Left lung (tissue), 10 donors: ENCODE data around the gene CTDSP2. TPM values are rescaled to one million over a fixed set of nuclear protein-coding genes. Genes with fewer than 3 reads are reported as not detected.

Source experiments
- ATAC-seq: fragments of 200-7000 bp; cut with Tn5 transposase; one replicate; pipeline ENCODE4 v1.9.1; 2020; ENCODE audit warnings: moderate library complexity
- DNase-seq, 4 donors: peaks; one replicate each; pipeline ENCODE4 v3.0.0-alpha.2; 2013 to 2020
- H3K27ac ChIP-seq, 2 donors: fragments of 200-600 bp; sonication (generic) in 1 of 2; one replicate each; pipeline versions ENCODE4 v1.5.0 to v1.8.0; 2020 to 2021
- H3K27me3 ChIP-seq, 2 donors: fragments of 200-600 bp; sonication (generic) in 1 of 2; one replicate each; pipeline versions ENCODE4 v1.5.0 to v1.8.0; 2020 to 2021
- H3K36me3 ChIP-seq, 2 donors: fragments of 200-600 bp; sonication (generic) in 1 of 2; one replicate each; pipeline versions ENCODE4 v1.5.0 to v1.8.0; 2020 to 2021
- H3K4me1 ChIP-seq, 2 donors: fragments of 200-600 bp; one replicate each; pipeline ENCODE4 v1.8.0; 2021
- H3K4me3 ChIP-seq, 2 donors: fragments of 200-600 bp; sonication (generic) in 1 of 2; one replicate each; pipeline versions ENCODE4 v1.5.0 to v1.8.0; 2020 to 2021; ENCODE audit warnings: mild to moderate bottlenecking in 1 of 2
- H3K9me3 ChIP-seq, 2 donors: fragments of 200-600 bp; sonication (generic) in 1 of 2; one replicate each; pipeline versions ENCODE4 v1.5.0 to v1.8.0; 2020 to 2021
- CTCF ChIP-seq, 2 donors: fragments of 200-600 bp; sonication (generic) in 1 of 2; IDR thresholded peaks; one replicate each; pipeline versions ENCODE4 v1.5.0 to v1.8.0; 2021; ENCODE audit warnings: antibody characterized with exemption in 2 of 2
- intact Hi-C, 2 donors: fragments of 100-400 bp; cut with DNase I; formaldehyde crosslinking; loops; one replicate each; pipeline versions ENCODE4 v1.11.2 to v1.14.2; 2022
- polyA plus RNA-seq, 6 donors: library from polyadenylated mRNA; unstranded; fragments of 120-200 nt; gene quantifications; one replicate each; pipeline ENCODE4 v1.2.1, GENCODE V29; 2013; ENCODE audit not compliant: insufficient read length in 6 of 6
- total RNA-seq, 2 donors: library from RNA; stranded (reverse); fragmentation: NEBNext Ultra II Directional; extraction: Animal tissue kit (Norgen Biotek cat#: 25700); gene quantifications; one replicate each; pipeline ENCODE4 v1.2.1, GENCODE V29; 2021
- donor health status: DM: no; HTN: yes; CAD: no.
- donor health status: DM: no; HTN: no; CAD: no.

The CTDSP2 gene
- total and polyA plus RNA-seq, 8 donors, result 179 to 321 (median 283) TPM

GRCh38 chr12:57841445-57841844 is 5.1 kb downstream of the CTDSP2 start:
- H3K27ac ChIP-seq, result no peak overlapping the region
- ATAC-seq (no peak), DNase-seq (no peak)
- H3K9me3 ChIP-seq, result no peaks in the 10 kb centered on the region
- no peaks in the 10 kb centered on the region for H3K36me3 ChIP-seq
- peaks cover 76 to 85% of the 10 kb centered on the region in 2 donors for H3K4me1 ChIP-seq
- TF ChIP-seq CTCF (IDR thresholded peaks at IDR 0.05), result no peak
- intact Hi-C loops, result no loop called here
- H3K4me3 ChIP-seq, result no peak overlapping the region
- H3K27me3 ChIP-seq, result no peaks in the 10 kb centered on the region

- no peak for TF ChIP-seq CTCF (IDR thresholded peaks at IDR 0.05)
- Histone ChIP-seq H3K36me3 (no peaks in the 10 kb centered on the region), H3K9me3 (no peaks in the 10 kb centered on the region), H3K4me1 (peaks cover 83 to 92% of the 10 kb centered on the region in 2 donors), H3K4me3 (no peak overlapping the region), H3K27me3 (no peaks in the 10 kb centered on the region), H3K27ac (peak overlapping the region in 1 of 2 donors; percentile 75)
- no peak for ATAC-seq
- DNase-seq, result peak in 1 of 4 donors; percentile 58
- intact Hi-C loops, result no loop called here
Measured at GRCh38 chr12:57840726-57841125, 5.8 kb downstream of the CTDSP2 start.

GRCh38 chr12:57839996-57840395 is 6.5 kb downstream of the CTDSP2 start:
- Histone ChIP-seq H3K4me3 (no peak overlapping the region), H3K27me3 (no peaks in the 10 kb centered on the region), H3K4me1 (peaks cover 91 to 99% of the 10 kb centered on the region in 2 donors), H3K27ac (peak overlapping the region; percentile 74 to 75), H3K9me3 (no peaks in the 10 kb centered on the region), H3K36me3 (no peaks in the 10 kb centered on the region)
- intact Hi-C loops, result no loop called here
- no peak for DNase-seq
- no peak for ATAC-seq
- TF ChIP-seq CTCF (IDR thresholded peaks at IDR 0.05), result no peak

- H3K27me3 ChIP-seq, result no peaks in the 10 kb centered on the region
- no peaks in the 10 kb centered on the region for H3K36me3 ChIP-seq
- peaks cover 98 to 100% of the 10 kb centered on the region in 2 donors for H3K4me1 ChIP-seq
- TF ChIP-seq CTCF (IDR thresholded peaks at IDR 0.05), result no peak
- no peaks in the 10 kb centered on the region for H3K9me3 ChIP-seq
- intact Hi-C loops, result no loop called here
- no peak overlapping the region for H3K4me3 ChIP-seq
- ATAC-seq (no peak), DNase-seq (no peak)
- peak overlapping the region; percentile 74 to 75 for H3K27ac ChIP-seq
Measured at GRCh38 chr12:57838594-57839302, 7.8 kb downstream of the CTDSP2 start.

GRCh38 chr12:57837864-57838562 is 8.5 kb downstream of the CTDSP2 start:
- Histone ChIP-seq H3K9me3 (no peaks in the 10 kb centered on the region), H3K4me3 (no peak overlapping the region), H3K27me3 (no peaks in the 10 kb centered on the region), H3K4me1 (peaks cover 98 to 100% of the 10 kb centered on the region in 2 donors), H3K27ac (peak overlapping the region; percentile 74 to 75), H3K36me3 (no peaks in the 10 kb centered on the region)
- ATAC-seq (peak; percentile 79), DNase-seq (peak in 2 of 4 donors; percentile 77)
- no peak for TF ChIP-seq CTCF (IDR thresholded peaks at IDR 0.05)
- intact Hi-C loops, result no loop called here
